Limb (tissue), 2 donors: ENCODE measurements around the gene GNA12.
"Not testable (repeated sequence)": the region's sequence is repeated elsewhere in the genome, so short reads cannot be mapped to it uniquely, and the experiment has no call there.

ENCODE experiments used
- DNase-seq, 2 donors: peaks; one replicate each; pipeline ENCODE4 v3.0.0-alpha.2; 2016; ENCODE audit errors: extremely low spot score in 2 of 2

The GNA12 gene

GRCh38 chr7:2864999-2865670 is 21.0 kb upstream of the GNA12 start:
- peak in 1 of 2 donors; percentile 84 for DNase-seq

- no peak for DNase-seq
Observed at GRCh38 chr7:2864204-2864985, 20.3 kb upstream of the GNA12 start.

- no peak for DNase-seq
Observed at GRCh38 chr7:2863461-2864066, 19.5 kb upstream of the GNA12 start.

GRCh38 chr7:2862831-2863361 is 18.8 kb upstream of the GNA12 start:
- DNase-seq, result no peak

- no peak for DNase-seq
Observed at GRCh38 chr7:2861509-2861908, 17.4 kb upstream of the GNA12 start.

GRCh38 chr7:2860627-2861133 is 16.6 kb upstream of the GNA12 start:
- DNase-seq, result no peak

- no peak for DNase-seq
Observed at GRCh38 chr7:2859952-2860351, 15.8 kb upstream of the GNA12 start.

- no peak for DNase-seq
Observed at GRCh38 chr7:2858621-2859020, 14.5 kb upstream of the GNA12 start.

GRCh38 chr7:2856388-2857169 is 12.5 kb upstream of the GNA12 start:
- no peak for DNase-seq

- no peak for DNase-seq
Observed at GRCh38 chr7:2855386-2855785, 11.3 kb upstream of the GNA12 start.

GRCh38 chr7:2853552-2853951 is 9.4 kb upstream of the GNA12 start:
- DNase-seq, result not testable (repeated sequence)

GRCh38 chr7:2853147-2853546 is 9.0 kb upstream of the GNA12 start:
- DNase-seq, result no peak

GRCh38 chr7:2851497-2851896 is 7.4 kb upstream of the GNA12 start:
- no peak for DNase-seq

- DNase-seq, result no peak
Observed at GRCh38 chr7:2849941-2850766, 6.0 kb upstream of the GNA12 start.

- DNase-seq, result no peak
Observed at GRCh38 chr7:2845034-2845592, 1.0 kb upstream of the GNA12 start.

GRCh38 chr7:2843711-2844152 is 376 bp downstream of the GNA12 start:
- no peak for DNase-seq

- DNase-seq, result no peak
Observed at GRCh38 chr7:2843191-2843685, 870 bp downstream of the GNA12 start.

- DNase-seq, result no peak
Observed at GRCh38 chr7:2841907-2842306, 2.2 kb downstream of the GNA12 start.

GRCh38 chr7:2840458-2840857 is 3.6 kb downstream of the GNA12 start:
- no peak for DNase-seq
